22Rv1 (cell line): ENCODE measurements around the gene FGD6.

Experiments used
- ZFX ChIP-seq: fragments of 450-650 bp; IDR thresholded peaks from 2 replicates; pipeline ENCODE4 v1.6.1; 2017; ENCODE audit warnings: antibody characterized with exemption, borderline replicate concordance
- TF ChIP-seq, protein P1 (sequence below): fragments of 450-650 bp; IDR thresholded peaks from 2 replicates; pipeline ENCODE4 v1.5.1; 2017; ENCODE audit warnings: mild to moderate bottlenecking

DNA sequence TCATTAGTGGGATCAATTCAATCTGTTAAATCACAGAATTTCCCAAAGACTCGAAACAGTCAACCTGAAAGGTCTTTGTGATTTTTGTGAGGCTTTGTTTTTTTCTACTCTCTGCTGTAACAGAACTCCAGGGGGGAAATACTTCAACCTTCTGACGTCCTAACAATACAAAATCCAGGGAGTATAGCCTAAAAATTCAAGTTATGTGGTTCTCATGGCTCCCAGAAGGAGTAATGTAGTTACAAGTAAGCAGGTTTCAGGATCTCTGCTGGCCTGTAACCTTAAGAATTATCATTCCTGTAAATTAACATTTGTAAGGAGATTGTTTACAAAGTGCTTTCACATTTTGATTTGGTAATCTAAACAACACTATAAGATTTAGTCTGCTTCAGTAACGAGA lies 40.3 kb upstream of the FGD6 start:
- TF ChIP-seq ZFX, result no peak
- TF ChIP-seq, protein P1, sequence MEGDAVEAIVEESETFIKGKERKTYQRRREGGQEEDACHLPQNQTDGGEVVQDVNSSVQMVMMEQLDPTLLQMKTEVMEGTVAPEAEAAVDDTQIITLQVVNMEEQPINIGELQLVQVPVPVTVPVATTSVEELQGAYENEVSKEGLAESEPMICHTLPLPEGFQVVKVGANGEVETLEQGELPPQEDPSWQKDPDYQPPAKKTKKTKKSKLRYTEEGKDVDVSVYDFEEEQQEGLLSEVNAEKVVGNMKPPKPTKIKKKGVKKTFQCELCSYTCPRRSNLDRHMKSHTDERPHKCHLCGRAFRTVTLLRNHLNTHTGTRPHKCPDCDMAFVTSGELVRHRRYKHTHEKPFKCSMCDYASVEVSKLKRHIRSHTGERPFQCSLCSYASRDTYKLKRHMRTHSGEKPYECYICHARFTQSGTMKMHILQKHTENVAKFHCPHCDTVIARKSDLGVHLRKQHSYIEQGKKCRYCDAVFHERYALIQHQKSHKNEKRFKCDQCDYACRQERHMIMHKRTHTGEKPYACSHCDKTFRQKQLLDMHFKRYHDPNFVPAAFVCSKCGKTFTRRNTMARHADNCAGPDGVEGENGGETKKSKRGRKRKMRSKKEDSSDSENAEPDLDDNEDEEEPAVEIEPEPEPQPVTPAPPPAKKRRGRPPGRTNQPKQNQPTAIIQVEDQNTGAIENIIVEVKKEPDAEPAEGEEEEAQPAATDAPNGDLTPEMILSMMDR, result no peak
